ENCODE results near the gene CMIP.

DNA sequence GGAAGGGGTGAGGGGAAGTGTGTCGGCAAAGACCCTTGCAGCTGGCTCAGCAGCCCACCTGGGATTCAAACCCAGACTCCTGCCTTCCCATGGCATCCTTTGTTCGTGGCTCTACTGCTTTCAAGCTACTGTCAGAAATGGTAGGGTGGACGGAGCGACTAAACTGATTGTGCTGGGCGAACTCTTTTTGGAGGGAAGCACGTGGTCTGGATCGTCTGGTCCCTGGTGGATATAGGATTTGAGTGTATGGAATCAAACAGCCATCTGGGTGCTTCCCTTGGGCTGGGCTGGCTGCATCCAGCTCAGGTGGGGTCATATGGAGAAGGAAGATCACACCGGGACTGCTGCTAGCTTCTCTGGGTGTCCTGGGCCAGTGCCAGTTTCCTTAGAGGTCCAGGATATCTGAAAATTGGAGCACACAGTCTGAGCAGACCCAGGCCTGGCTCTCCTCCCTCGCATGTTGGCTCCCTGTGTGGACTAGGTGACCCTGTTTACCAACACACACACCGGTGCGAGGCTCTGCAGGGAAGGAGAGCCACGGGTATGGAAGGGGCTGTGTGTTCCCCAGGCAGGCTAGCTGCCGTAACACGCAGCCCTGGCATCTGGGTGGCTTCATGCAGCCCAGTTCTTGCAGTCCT, 8.6 kb downstream of the CMIP start:
- TF ChIP-seq, protein P1, sequence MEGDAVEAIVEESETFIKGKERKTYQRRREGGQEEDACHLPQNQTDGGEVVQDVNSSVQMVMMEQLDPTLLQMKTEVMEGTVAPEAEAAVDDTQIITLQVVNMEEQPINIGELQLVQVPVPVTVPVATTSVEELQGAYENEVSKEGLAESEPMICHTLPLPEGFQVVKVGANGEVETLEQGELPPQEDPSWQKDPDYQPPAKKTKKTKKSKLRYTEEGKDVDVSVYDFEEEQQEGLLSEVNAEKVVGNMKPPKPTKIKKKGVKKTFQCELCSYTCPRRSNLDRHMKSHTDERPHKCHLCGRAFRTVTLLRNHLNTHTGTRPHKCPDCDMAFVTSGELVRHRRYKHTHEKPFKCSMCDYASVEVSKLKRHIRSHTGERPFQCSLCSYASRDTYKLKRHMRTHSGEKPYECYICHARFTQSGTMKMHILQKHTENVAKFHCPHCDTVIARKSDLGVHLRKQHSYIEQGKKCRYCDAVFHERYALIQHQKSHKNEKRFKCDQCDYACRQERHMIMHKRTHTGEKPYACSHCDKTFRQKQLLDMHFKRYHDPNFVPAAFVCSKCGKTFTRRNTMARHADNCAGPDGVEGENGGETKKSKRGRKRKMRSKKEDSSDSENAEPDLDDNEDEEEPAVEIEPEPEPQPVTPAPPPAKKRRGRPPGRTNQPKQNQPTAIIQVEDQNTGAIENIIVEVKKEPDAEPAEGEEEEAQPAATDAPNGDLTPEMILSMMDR (IDR thresholded peaks at IDR 0.05): no peak
- TF ChIP-seq POLR2A (IDR thresholded peaks at IDR 0.05) (no peak), POLR2AphosphoS5 (IDR thresholded peaks at IDR 0.05) (no peak)

Measured in transverse colon (tissue), 4 donors.